ENCODE data around the gene DDR2.
"Not testable (repeated sequence)": the region's sequence is repeated elsewhere in the genome, so short reads cannot be mapped to it uniquely, and the experiment has no call there.

DDR2 gene

GRCh38 chr1:162755306-162755705 lies 123.0 kb downstream of the DDR2 start:
- no peak for FAIRE-seq

GRCh38 chr1:162756523-162756922 lies 124.3 kb downstream of the DDR2 start:
- TF ChIP-seq TAF1 (IDR thresholded peaks at IDR 0.05; ENCODE audit: low read depth, low read length) (no peak), POU2F2 (IDR thresholded peaks at IDR 0.05; ENCODE audit: low read depth, low read length) (no peak), POLR2A (IDR thresholded peaks at IDR 0.05; ENCODE audit: low read depth, low read length) (no peak), SPI1 (IDR thresholded peaks at IDR 0.05; ENCODE audit: low read depth, low read length) (no peak), PAX5 (IDR thresholded peaks at IDR 0.05; ENCODE audit: insufficient read depth, low read length, severe bottlenecking) (no peak), POLR2AphosphoS5 (IDR thresholded peaks at IDR 0.05; ENCODE audit: low read depth, low read length) (no peak)
- no peak for DNase-seq (ENCODE audit: insufficient read length, low spot score)
- FAIRE-seq = no peak

More at GRCh38 chr1:162755306-162755705, 123.0 kb downstream of the DDR2 start:
- no peak for DNase-seq (ENCODE audit: insufficient read length, low spot score)
- TF ChIP-seq SPI1 (IDR thresholded peaks at IDR 0.05; ENCODE audit: low read depth, low read length) (no peak), POLR2AphosphoS5 (IDR thresholded peaks at IDR 0.05; ENCODE audit: low read depth, low read length) (no peak), TAF1 (IDR thresholded peaks at IDR 0.05; ENCODE audit: low read depth, low read length) (no peak), PAX5 (IDR thresholded peaks at IDR 0.05; ENCODE audit: insufficient read depth, low read length, severe bottlenecking) (no peak), POU2F2 (IDR thresholded peaks at IDR 0.05; ENCODE audit: low read depth, low read length) (no peak), POLR2A (IDR thresholded peaks at IDR 0.05; ENCODE audit: low read depth, low read length) (no peak)

- DNase-seq (ENCODE audit: insufficient read length, low spot score) (no peak), FAIRE-seq (no peak)
- TF ChIP-seq POLR2A (IDR thresholded peaks at IDR 0.05; ENCODE audit: low read depth, low read length) (no peak), POLR2AphosphoS5 (IDR thresholded peaks at IDR 0.05; ENCODE audit: low read depth, low read length) (no peak), POU2F2 (IDR thresholded peaks at IDR 0.05; ENCODE audit: low read depth, low read length) (no peak), SPI1 (IDR thresholded peaks at IDR 0.05; ENCODE audit: low read depth, low read length) (no peak), PAX5 (IDR thresholded peaks at IDR 0.05; ENCODE audit: insufficient read depth, low read length, severe bottlenecking) (no peak), TAF1 (IDR thresholded peaks at IDR 0.05; ENCODE audit: low read depth, low read length) (no peak)
These were observed 125.2 kb downstream of the DDR2 start for GRCh38 chr1:162757476-162757875.

- TF ChIP-seq POU2F2 (IDR thresholded peaks at IDR 0.05; ENCODE audit: low read depth, low read length) (no peak), TAF1 (IDR thresholded peaks at IDR 0.05; ENCODE audit: low read depth, low read length) (no peak), SPI1 (IDR thresholded peaks at IDR 0.05; ENCODE audit: low read depth, low read length) (no peak), PAX5 (IDR thresholded peaks at IDR 0.05; ENCODE audit: insufficient read depth, low read length, severe bottlenecking) (no peak), POLR2AphosphoS5 (IDR thresholded peaks at IDR 0.05; ENCODE audit: low read depth, low read length) (no peak), POLR2A (IDR thresholded peaks at IDR 0.05; ENCODE audit: low read depth, low read length) (no peak)
- FAIRE-seq (no peak), DNase-seq (ENCODE audit: insufficient read length, low spot score) (no peak)
These were observed 133.5 kb downstream of the DDR2 start for GRCh38 chr1:162765788-162766187.

- FAIRE-seq (no peak), DNase-seq (ENCODE audit: insufficient read length, low spot score) (no peak)
- TF ChIP-seq POLR2AphosphoS5 (IDR thresholded peaks at IDR 0.05; ENCODE audit: low read depth, low read length) (no peak), PAX5 (IDR thresholded peaks at IDR 0.05; ENCODE audit: insufficient read depth, low read length, severe bottlenecking) (no peak), POU2F2 (IDR thresholded peaks at IDR 0.05; ENCODE audit: low read depth, low read length) (no peak), TAF1 (IDR thresholded peaks at IDR 0.05; ENCODE audit: low read depth, low read length) (no peak), POLR2A (IDR thresholded peaks at IDR 0.05; ENCODE audit: low read depth, low read length) (no peak), SPI1 (IDR thresholded peaks at IDR 0.05; ENCODE audit: low read depth, low read length) (no peak)
These were observed 140.4 kb downstream of the DDR2 start for GRCh38 chr1:162772571-162773154.

GRCh38 chr1:162774007-162774406 lies 141.7 kb downstream of the DDR2 start:
- DNase-seq (ENCODE audit: insufficient read length, low spot score) = no peak
- no peak for TF ChIP-seq SPI1 (IDR thresholded peaks at IDR 0.05; ENCODE audit: low read depth, low read length)
- TF ChIP-seq POLR2A (IDR thresholded peaks at IDR 0.05; ENCODE audit: low read depth, low read length) = no peak
- no peak for TF ChIP-seq POU2F2 (IDR thresholded peaks at IDR 0.05; ENCODE audit: low read depth, low read length)
- TF ChIP-seq TAF1 (IDR thresholded peaks at IDR 0.05; ENCODE audit: low read depth, low read length) = no peak
- TF ChIP-seq PAX5 (IDR thresholded peaks at IDR 0.05; ENCODE audit: insufficient read depth, low read length, severe bottlenecking) = no peak
- TF ChIP-seq POLR2AphosphoS5 (IDR thresholded peaks at IDR 0.05; ENCODE audit: low read depth, low read length) = no peak
- FAIRE-seq = no peak

- FAIRE-seq (no peak), DNase-seq (ENCODE audit: insufficient read length, low spot score) (no peak)
- no peak for TF ChIP-seq POLR2AphosphoS5 (IDR thresholded peaks at IDR 0.05; ENCODE audit: low read depth, low read length)
- no peak for TF ChIP-seq POLR2A (IDR thresholded peaks at IDR 0.05; ENCODE audit: low read depth, low read length)
- TF ChIP-seq POU2F2 (IDR thresholded peaks at IDR 0.05; ENCODE audit: low read depth, low read length) = no peak
- no peak for TF ChIP-seq PAX5 (IDR thresholded peaks at IDR 0.05; ENCODE audit: insufficient read depth, low read length, severe bottlenecking)
- TF ChIP-seq TAF1 (IDR thresholded peaks at IDR 0.05; ENCODE audit: low read depth, low read length) = no peak
- TF ChIP-seq SPI1 (IDR thresholded peaks at IDR 0.05; ENCODE audit: low read depth, low read length) = no peak
These were observed 146.8 kb downstream of the DDR2 start for GRCh38 chr1:162779043-162779442.

- DNase-seq (ENCODE audit: insufficient read length, low spot score) (no peak), FAIRE-seq (no peak)
- TF ChIP-seq POLR2A (IDR thresholded peaks at IDR 0.05; ENCODE audit: low read depth, low read length) (no peak), POLR2AphosphoS5 (IDR thresholded peaks at IDR 0.05; ENCODE audit: low read depth, low read length) (no peak), POU2F2 (IDR thresholded peaks at IDR 0.05; ENCODE audit: low read depth, low read length) (no peak), PAX5 (IDR thresholded peaks at IDR 0.05; ENCODE audit: insufficient read depth, low read length, severe bottlenecking) (no peak), SPI1 (IDR thresholded peaks at IDR 0.05; ENCODE audit: low read depth, low read length) (no peak), TAF1 (IDR thresholded peaks at IDR 0.05; ENCODE audit: low read depth, low read length) (no peak)
These were observed 150.4 kb downstream of the DDR2 start for GRCh38 chr1:162782671-162783070.

- not testable (repeated sequence) for DNase-seq (ENCODE audit: insufficient read length, low spot score); FAIRE-seq
These were observed 152.7 kb downstream of the DDR2 start for GRCh38 chr1:162784926-162785325.

- not testable (repeated sequence) for FAIRE-seq
These were observed 156.5 kb downstream of the DDR2 start for GRCh38 chr1:162788783-162789182.

More at GRCh38 chr1:162788783-162789182, 156.5 kb downstream of the DDR2 start:
- not testable (repeated sequence) for DNase-seq (ENCODE audit: insufficient read length, low spot score)

Data from GM12891 (cell line).